ENCODE results near the gene CRB1.

The CRB1 gene

DNA sequence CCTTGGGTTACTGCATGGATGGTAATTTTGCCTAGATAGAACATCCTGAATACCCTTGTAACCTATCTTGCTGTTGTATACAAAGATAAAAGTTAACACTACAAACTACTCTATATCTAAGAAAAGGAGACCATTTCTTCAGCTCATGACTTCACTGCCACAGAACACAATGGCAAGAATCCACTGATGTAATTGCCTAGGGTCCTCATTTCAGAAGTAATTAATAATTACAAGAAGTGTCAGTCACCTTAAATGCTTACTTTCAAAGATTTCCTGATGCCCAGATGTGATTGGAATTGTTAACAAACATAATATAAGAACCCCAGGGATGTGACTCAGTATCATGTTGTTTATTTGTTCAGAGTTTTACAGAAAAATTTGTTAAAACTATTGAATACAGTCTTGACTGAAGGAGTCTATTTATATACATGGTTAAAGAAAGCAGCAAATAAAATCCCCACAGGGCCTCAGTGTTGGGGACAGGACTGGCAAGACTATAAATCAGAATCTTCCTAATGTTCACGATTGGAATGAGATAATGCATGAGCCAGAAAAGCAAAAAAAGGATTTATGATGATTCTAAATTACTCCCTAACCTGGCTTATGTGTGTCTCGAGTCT is 83.9 kb downstream of the CRB1 start:
- no peak for DNase-seq

GRCh38 chr1:197355248-197355995 is 87.4 kb downstream of the CRB1 start:
- DNase-seq = no peak

DNA sequence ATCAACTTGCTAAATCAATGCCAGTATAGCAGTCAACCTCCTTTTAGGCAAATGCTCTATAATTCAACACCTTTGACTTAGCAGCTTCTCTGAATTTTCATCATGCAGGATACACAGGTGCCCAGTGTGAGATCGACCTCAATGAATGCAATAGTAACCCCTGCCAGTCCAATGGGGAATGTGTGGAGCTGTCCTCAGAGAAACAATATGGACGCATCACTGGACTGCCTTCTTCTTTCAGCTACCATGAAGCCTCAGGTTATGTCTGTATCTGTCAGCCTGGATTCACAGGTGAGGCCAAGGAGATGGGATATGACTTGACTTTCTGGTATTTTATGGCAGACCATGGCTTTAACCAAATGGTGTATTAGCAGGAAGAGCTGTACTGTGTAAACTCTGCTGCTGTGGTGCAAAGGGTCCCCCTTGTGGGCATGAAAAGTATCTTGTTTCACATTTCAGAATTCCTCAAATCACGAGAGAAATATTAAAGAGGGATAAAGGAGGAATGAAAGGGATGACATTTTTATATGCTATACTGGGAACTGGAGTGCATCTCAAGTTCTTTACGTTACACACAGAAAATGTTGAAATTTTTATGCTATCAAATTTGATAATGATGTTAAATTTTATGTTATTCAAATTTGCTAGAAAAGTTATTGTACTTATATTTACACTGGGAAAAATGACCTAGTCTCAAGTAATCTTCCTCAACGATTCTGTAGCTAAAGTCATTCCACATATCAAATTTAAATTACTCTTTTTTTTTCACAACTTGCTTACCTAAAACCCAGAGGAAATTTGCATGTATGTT is 88.9 kb downstream of the CRB1 start:
- no peak for DNase-seq

DNA sequence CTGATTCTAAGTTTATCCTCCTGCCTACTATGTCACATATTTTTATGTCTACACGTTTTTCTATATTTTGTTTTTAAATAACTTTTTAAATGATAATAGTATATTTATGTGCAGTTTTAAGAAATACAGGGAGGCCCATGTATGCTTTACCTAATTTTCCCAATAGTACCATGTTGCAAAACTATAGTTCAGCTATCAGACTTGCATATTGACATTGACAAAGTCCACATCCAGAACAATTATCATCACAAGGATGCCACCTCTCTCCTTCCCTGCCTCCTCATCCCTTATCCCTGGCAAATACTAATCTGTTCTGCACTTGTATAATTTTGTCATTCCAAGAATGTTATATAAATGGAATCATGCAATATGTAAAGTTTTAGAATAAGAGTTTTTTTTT is 90.9 kb downstream of the CRB1 start:
- no peak for DNase-seq

DNA sequence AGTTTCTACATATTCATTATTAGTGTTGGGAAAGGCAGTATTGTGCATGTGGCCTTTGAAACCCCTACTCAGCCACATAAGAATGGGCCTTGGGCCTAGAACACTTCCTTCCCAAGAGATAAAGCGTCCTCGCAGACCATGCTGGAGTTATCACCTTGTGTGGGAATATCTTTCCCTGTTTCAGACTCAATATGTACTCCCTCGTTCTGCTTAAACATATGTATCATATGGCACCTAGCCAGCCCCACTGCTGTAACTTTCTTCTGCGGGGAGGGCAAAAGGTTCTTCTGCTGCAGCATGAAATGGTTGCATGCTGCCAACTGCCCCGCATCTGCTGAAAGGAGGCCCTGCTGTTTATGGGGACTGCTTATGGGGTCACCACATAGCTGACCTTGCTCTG is 92.0 kb downstream of the CRB1 start:
- DNase-seq = no peak

GRCh38 chr1:197362871-197363270 is 94.8 kb downstream of the CRB1 start:
- DNase-seq = no peak

DNA sequence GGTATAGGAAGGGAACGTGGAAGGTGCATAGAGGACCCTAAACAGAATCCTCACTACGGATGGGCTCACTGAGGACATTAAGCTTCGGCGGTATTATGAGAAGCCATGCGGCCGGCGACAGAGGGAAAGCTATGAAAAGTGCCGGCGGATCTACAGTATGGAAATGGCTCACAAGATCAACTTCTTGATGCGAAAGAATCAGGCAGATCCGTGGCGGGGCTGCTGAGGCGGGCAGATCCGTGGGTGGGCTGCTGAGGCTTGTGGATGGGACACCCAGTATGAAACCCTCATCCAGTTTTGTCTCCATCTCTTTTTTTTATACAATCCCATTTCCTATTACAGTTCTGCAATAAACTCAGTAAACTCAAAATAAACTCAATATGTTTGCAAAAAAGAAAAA is 95.8 kb downstream of the CRB1 start:
- no peak for DNase-seq

DNA sequence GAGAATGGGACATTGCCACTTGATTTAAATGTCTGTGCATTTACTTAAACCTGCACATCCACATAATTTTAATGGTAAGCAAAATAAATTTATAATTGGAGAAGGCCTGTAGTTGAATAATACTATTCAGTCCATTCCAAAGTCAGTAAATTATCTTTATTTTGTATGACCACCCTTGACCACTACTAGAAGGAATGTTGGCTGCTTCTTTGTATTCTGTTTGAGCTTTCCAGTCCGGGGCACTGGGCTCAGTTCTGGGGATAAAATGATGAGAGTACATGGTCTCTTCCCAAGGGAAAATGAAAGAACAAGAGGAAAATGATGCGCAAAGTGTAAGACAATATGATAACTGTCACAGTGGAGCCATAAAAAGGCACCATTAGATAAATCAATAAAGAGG is 98.9 kb downstream of the CRB1 start:
- no peak for DNase-seq

GRCh38 chr1:197367627-197368026 is 99.6 kb downstream of the CRB1 start:
- DNase-seq = no peak

GRCh38 chr1:197374428-197374827 is 106.4 kb downstream of the CRB1 start:
- no peak for DNase-seq

- no peak for DNase-seq
These were observed 116.4 kb downstream of the CRB1 start for GRCh38 chr1:197384471-197384870.

DNA sequence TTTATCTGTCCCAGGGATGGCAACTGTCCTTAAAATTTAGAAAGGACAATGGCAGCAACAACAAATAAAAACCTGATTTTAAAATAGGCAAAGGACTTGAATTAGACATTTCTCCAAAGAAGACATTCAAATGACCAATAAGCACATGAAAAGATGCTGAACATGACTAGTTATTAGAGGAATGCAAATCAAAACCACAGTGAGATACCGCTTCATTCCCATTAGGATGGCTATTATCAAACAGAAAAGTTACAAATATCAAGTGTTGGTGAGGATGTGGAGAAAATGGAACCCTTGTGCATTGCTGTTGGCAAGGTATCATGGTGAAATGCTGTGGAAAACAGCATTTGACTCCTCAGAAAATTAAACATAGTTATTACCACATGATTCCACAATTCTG is 120.7 kb downstream of the CRB1 start:
- DNase-seq = no peak

DNA sequence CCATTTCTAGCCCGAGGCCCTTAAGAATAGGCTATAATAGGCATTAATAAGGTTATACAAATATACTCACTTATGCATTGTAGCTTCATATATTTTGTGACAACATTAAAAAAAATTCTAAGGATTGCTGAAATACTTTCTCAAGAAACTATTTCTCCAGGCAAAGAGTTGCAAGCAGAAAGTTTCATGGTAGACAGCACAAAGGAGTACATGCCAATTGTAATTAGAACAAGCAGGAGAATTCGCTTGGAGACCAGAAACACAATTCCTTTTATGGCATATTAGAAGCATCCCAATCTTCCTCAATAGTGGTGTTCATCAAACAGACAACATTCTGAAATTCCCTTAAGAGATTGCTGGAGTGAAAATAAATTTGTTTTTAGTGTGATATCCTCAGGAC is 122.8 kb downstream of the CRB1 start:
- no peak for DNase-seq

GRCh38 chr1:197391303-197392226 is 123.5 kb downstream of the CRB1 start:
- no peak for DNase-seq

DNA sequence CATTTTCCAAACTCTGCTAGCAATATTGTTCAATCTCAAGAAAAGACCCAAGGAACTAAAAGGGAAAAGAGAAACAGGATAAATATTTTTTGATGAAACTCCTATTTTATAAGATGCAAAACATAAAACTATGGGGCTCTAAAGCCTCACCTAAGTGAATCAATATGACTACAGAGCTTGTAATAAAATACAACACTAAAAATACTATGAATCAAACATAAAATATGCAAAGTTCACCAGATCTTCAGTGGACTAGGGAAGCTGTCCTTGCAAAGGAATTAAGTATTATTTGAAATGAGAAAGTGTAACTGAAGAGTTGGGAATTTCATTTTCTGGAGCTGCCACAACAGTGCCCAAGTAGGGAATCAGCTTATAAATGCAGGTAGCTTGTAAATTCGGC is 124.5 kb downstream of the CRB1 start:
- no peak for DNase-seq

- DNase-seq = no peak
These were observed 125.1 kb downstream of the CRB1 start for GRCh38 chr1:197393105-197393504.

GRCh38 chr1:197393772-197394171 is 125.7 kb downstream of the CRB1 start:
- no peak for DNase-seq

GRCh38 chr1:197394831-197395608 is 127.0 kb downstream of the CRB1 start:
- DNase-seq = no peak

DNA sequence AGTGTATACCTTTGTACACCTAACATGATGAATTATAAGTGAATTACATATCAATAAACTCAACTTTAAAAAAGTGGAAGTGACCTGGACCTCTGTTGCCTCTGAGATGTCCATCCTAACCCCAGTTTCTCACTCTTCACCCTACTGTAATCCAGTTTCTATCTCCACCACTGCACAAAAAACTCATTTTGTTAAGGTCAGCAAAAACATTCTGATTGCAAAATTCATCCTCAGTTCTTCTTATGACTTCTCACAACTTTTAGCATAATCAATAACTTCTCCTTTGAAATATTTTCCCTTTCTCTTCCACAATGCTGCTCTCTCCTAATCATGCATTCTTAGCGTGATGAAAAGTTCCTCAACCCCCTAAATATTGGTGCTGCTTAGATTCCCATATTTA is 129.8 kb downstream of the CRB1 start:
- no peak for DNase-seq

- DNase-seq = no peak
These were observed 131.9 kb downstream of the CRB1 start for GRCh38 chr1:197399755-197400521.

GRCh38 chr1:197400522-197400902 is 132.5 kb downstream of the CRB1 start:
- no peak for DNase-seq

Measured in activated T-cell treated with anti-CD3 and anti-CD28 coated beads for 4 hours (primary cell).